HG03039 (cell line): ENCODE measurements around the gene NACAD.
"Not testable (repeated sequence)": the region's sequence is repeated elsewhere in the genome, so short reads cannot be mapped to it uniquely, and the experiment has no call there.

Experiments used
- ATAC-seq: cut with Tn5 transposase; IDR thresholded peaks from one replicate; pipeline ENCODE4 v1.9.1; 2021; ENCODE audit warnings: mild to moderate bottlenecking, moderate library complexity; ENCODE audit not compliant: unreplicated experiment

NACAD gene

GRCh38 chr7:45060295-45060694 lies 28.5 kb downstream of the NACAD start:
- no peak for ATAC-seq

GRCh38 chr7:45057878-45058277 lies 30.9 kb downstream of the NACAD start:
- ATAC-seq, result no peak

DNA sequence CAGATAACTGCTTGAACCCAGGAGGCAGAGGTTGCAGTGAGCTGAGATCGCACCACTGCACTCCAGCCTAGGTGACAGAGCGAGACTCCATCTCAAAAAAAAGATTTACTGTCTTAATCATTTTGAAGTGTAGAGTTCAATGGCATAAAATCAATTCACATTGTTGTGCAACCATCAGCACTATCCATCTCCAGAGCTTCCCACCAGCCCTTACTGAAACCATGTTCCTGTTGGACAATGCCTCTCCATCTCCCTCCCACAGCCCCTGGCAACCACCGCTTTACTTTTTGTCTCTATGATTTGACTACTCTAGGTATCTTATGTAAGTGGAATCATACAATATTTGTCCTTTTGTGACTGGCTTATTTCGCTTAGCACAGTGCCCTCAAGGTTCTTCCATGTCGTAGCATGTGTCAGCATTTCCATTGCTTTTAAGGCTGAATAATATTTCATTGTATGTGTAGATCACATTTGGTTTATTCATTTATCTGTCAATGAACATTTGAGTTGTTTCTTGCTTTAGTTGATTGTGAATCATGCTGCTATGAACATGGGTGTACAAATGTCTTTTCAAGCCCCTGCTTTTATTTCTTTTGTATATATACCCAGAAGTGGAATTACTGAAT lies 33.1 kb downstream of the NACAD start:
- ATAC-seq, result no peak

DNA sequence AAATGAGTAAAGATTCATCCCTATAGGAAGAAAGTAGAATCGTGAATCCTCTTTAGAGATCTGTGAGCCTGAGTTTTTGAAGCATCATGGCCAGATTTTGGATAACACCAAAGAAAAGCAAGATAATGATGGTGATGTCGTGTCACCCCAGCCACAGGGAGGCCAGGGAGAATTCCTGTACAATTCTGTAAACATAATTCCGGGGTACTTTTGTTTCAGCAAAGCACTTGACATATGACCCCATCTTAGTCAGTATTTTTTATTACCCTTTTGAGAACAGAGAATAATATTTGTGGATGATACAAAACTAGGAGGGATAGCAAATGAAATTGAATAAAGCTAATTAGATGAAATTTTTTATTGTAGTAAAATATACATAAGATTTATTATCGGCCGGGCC lies 33.8 kb downstream of the NACAD start:
- ATAC-seq, result no peak

- no peak for ATAC-seq
Measured at GRCh38 chr7:45054442-45054841, 34.3 kb downstream of the NACAD start.

DNA sequence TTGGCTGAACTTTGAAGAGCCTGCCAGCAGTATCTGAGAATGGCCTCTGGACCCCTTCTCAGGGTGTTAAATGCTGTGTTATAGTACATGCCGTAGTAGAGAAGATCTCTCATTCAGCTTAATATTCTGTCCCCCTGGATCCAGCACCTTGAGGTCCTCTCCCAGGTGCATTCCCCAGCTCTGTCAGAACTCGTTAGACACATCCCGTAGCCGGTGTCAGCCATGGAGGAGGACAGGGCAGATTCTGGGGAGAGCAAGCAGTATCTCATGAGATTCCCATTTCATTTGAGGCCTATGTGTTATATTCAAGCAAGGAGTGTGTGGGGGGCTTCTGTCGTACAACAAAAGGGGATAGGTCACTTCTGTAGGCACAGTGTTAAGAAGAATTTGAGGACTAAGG lies 34.8 kb downstream of the NACAD start:
- ATAC-seq, result no peak

- ATAC-seq, result no peak
Measured at GRCh38 chr7:45053401-45053800, 35.4 kb downstream of the NACAD start.

DNA sequence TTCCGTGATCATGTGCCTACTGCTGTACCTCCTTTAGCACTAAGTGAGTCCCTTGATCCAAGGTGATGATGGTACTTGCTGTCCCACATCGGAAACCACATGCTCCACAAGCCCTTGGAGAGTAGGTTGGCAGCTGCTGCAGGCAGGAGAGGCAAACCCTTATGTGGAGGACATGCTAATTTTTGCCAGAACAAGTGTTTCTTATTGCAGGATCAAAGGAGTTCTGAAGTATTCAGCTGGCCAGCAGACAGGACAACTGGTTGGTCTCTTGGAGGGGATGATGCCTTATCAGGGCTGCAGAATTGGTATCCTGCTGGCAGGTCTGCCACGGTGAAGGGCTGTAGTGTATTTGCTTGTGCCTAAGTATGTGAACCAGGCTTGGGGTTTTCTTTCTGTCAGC lies 36.8 kb downstream of the NACAD start:
- no peak for ATAC-seq

GRCh38 chr7:45050198-45050597 lies 38.6 kb downstream of the NACAD start:
- no peak for ATAC-seq

GRCh38 chr7:45048748-45049147 lies 40.0 kb downstream of the NACAD start:
- ATAC-seq, result no peak

DNA sequence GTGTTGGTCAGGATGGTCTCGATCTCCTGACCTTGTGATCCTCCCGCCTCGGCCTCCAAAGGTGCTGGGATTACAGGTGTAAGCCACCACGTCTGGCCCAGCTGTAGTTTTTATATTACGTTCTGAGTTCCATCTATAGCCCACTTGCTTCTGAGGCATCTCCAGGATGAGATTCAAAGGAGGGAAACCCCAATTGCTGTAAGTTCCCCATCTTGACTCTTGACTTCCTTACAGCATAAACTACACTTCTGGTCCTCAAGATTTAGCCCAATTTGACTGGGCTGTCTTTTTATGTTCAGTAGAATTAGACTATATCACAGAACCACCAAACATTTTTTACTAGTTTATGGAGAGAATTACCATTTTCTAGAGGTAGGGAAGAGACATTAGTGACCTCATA lies 44.4 kb downstream of the NACAD start:
- no peak for ATAC-seq

DNA sequence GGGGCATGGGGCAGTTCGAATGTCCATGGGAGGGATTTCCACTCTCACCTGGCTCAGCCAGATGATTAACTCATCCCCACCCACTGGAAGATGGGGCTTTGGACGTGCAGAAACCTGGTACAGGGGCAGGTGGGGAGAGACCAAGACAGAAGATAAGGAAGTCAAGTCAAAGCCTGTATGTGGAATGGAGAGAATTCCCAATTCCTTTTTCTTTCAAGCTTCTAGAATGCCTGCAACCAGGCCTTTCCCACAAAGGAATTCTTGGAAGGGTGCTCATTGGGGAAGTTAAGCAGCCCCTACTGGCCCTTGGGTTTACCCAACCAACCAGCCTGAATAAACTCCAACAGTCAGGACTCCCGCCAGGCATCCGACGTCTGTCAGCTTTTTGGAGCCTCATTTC lies 49.7 kb downstream of the NACAD start:
- no peak for ATAC-seq

- ATAC-seq, result no peak
Measured at GRCh38 chr7:45037876-45038275, 50.9 kb downstream of the NACAD start.

GRCh38 chr7:45036796-45037195 lies 52.0 kb downstream of the NACAD start:
- no peak for ATAC-seq

DNA sequence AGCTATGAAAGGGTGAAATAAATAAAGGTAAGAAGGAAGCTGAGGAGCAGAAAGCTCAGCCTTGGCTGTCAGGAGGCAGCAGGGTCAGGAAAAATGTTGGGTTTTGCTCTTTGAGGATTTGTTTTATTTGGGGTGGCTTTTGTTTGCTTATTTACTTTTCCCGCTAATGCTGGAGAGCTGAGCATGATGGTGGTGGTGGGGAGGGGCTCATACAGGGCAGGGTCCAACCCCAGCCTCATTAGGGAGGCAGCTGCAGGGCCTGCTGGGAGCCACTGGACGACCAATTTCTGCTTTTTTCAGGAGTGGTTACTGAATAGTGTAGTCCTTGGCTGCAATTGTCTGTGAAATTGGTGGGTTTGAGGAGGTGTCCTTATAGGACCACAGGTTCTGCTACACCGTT lies 52.5 kb downstream of the NACAD start:
- ATAC-seq, result no peak

DNA sequence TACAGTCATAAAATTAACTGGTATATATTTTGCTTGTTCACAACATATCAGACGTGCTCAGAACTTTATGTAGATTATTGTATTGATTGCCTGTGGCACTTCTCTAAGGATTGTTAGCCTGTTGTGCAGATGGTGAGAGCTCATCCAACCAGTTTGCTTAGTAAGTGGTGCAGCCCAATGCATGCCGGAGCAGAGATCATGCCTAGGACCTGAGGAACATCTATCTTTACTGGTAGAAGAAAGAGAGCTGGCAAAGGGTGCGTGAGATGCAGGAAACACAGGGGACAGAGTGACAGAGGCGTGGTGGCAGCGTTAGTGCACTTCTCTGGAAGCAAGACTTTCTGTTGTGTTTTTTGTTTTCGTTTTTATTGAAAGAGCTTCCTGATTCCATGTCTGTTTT lies 52.9 kb downstream of the NACAD start:
- no peak for ATAC-seq

DNA sequence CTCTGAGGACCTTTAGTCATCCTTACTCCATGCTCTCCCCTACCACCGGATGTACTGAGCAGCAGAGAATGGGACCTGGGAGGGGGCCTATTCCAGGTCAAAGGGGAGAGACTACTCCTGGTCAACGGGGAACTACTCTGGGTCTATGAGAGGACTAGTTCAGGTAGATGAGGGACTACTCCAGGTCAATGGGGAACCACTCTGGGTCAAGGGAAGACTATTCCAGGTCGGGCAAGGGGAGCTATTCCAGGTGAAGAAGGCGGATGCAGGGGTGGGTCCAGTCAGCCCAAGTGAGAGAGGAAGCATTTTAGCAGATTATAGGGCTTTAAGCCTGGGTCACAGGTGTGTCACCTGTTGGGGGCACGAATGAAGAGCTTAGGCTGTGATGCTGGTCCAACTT lies 53.4 kb downstream of the NACAD start:
- no peak for ATAC-seq

GRCh38 chr7:45034710-45035109 lies 54.1 kb downstream of the NACAD start:
- not testable (repeated sequence) for ATAC-seq

- ATAC-seq, result no peak
Measured at GRCh38 chr7:45033931-45034290, 54.9 kb downstream of the NACAD start.

DNA sequence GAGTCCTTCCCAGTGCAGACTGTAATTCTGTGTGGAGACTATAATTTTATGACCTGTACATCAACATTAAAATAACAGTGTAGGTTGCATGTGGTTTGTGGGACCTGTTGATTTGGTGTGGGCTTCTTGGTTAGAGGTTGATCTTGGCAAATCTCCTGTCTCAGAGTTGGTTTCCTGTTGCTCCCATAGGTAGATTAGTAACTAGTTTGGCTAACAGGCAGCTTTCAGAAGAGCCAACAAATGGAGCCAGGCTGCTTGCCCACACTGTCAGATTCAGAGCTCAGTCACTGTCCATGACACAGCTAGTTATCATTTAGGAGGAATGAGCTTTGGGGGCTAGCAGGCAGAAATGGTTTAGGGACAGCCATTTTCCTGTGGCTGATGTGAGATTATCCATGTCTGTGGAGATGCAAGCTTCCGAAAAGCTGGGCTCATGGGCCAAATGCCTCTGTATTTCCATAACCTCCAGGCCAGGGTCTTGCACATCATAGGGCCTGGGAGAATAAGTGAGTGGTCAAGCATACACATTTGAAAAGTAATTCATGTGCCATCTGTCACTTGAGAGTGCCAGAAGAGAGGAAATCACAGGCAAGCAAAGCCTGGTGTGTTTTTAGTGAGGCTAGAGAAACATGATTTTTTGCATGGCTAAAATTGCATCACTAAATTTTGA lies 55.4 kb downstream of the NACAD start:
- ATAC-seq, result no peak

GRCh38 chr7:45032421-45032820 lies 56.3 kb downstream of the NACAD start:
- no peak for ATAC-seq

DNA sequence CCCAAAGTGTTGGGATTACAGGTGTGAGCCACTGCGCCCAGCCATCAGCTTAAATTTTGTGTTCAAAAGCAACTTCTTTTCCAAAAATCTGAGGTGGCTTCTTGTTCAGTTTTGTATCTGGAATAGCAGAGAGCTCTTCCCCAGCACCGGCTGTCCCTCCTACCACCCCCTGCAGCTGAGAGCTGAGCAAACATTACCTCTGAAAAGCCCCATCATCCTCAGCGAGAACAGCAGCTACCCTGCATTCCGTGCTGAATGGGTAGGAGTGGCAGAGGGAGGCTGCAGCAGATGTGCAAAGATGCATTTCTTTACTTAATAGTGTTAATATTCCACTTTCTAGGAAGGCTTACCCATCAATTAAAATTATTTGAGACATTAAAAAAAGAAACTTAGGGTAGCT lies 56.9 kb downstream of the NACAD start:
- ATAC-seq, result no peak
